NCI-H345 treated with DMSO at 0.1 percent for 48 hours (cell line): ENCODE results near the gene CSF2RB.
"Not testable (repeated sequence)": the region's sequence is repeated elsewhere in the genome, so short reads cannot be mapped to it uniquely, and the experiment has no call there.

Source experiments
- DNase-seq: peaks from one replicate; lab custom pipeline; 2025; ENCODE audit not compliant: unreplicated experiment; lab: John Stamatoyannopoulos, UW

Gene CSF2RB

DNA sequence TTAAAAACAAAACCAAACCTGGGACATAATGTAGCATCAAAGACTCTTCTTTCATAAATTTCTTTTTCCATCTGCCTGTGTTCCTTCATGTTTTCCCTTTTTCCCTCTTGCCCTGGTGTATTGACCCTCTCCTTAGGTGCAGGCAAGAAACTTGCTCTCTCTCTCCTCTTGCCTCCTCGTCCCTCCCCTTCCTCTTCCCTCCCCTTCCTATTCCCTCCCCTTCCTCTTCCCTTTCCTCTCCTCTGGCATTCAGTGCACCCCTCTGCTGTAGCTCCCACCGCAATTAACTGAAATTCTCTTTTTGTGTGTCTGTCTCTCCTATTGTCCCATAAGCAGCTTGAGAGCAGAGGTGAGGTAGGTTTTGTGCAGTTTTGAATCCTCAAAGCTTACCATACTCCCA is 49.9 kb downstream of the CSF2RB start:
- no peak for DNase-seq

DNA sequence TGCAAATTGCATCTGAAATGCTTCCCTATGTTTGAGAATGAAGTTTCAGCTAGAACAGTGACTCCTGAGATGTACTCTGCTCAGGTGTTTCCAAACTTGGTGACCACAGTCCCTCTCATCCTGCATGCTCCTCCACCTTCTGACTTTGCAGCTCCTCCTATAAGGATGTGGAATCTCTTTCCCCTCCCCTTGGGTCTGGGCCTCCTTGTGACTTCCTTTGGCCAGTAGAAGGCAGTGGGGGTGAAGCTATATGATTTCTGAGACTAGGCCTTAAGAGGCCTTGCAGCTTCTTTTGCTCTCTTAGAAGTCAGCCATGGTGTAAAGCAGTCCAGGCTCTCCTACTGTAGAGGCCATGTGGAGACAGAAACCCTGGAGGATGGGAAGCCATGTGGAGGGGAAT is 50.7 kb downstream of the CSF2RB start:
- no peak for DNase-seq

DNA sequence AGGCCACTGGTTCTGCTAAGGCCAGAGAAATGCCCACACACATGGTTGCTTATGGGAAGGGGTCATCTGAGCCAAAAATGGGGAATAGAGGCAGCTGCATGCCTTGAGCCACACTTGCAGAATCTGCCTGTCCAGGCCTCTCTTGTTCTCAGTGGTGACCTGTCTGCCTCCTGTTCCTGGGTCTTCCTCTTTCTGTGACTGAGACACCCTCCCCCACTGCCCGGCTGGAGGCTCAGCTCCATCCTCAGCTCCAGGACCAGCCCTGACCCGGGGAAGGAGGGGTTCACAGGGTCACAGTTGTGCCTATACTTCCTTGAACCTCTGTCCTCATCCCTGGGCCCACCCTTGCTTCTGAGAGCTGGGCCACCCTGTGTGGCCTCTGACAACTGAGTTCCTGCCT is 52.3 kb downstream of the CSF2RB start:
- no peak for DNase-seq

DNA sequence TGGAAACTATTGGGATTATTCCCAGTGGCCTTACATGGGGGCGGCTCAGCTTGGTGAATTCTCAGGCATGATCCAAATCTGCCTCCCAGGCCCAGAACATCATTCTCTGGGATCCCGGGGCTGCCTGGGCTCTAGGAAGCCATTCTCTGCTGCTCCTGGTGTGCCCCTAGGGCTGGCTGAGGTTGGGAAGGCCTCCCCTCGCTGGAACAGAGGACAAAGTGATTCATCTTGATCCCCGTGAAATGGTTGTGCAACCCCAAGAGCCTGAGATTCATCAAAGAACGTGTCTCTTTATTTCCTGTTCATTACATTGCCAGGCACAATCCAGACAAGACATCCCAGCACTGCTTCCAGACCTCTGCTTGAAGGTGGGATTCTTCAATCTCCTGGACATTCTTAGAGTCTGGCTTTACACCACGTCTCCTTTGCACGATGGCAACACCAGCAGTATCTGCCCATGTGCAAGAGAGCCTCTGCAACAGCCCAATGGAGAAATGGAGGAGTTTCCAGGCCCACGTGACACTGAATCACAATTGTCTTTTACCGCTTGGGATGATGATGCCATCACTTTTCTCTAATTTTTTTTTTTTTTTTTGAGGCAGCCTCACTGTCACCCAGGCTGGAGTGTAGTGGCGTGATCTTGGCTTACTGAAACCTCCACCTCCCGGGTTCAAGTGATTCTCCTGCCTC is 53.6 kb downstream of the CSF2RB start:
- no peak for DNase-seq

DNA sequence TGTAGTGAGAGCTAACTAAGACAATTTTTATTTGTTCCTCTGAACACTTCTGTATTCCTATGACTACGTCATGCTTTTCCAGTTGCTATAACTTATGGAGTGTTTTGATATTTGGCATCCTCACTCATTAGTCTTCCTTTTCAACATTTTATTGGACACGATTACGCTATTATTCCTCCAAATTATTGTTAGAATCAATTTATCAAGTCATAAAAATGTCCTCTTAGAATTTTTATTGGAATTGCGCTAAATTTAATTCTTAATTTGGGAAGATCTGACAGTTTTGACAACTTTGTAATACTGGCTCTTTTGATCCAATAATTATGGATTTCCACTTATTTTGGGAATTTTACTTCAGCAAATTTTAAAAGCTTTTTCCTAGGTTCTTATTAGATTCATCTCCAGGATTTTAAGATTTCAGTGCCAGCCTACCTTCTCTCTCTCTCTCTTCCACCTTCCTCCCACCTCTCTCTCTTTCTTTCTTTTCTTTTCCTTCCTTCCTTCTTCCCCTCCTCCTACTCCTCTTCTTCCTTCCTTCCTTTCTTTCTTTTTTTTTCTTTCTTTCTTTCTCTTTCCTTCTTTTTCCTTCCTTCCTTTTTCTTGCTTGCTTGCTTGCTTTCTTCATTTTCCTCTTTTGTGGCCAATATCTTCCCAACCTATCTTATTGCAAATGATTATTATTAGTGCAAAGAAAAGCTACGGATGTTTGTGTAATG is 55.0 kb downstream of the CSF2RB start:
- DNase-seq = no peak

DNA sequence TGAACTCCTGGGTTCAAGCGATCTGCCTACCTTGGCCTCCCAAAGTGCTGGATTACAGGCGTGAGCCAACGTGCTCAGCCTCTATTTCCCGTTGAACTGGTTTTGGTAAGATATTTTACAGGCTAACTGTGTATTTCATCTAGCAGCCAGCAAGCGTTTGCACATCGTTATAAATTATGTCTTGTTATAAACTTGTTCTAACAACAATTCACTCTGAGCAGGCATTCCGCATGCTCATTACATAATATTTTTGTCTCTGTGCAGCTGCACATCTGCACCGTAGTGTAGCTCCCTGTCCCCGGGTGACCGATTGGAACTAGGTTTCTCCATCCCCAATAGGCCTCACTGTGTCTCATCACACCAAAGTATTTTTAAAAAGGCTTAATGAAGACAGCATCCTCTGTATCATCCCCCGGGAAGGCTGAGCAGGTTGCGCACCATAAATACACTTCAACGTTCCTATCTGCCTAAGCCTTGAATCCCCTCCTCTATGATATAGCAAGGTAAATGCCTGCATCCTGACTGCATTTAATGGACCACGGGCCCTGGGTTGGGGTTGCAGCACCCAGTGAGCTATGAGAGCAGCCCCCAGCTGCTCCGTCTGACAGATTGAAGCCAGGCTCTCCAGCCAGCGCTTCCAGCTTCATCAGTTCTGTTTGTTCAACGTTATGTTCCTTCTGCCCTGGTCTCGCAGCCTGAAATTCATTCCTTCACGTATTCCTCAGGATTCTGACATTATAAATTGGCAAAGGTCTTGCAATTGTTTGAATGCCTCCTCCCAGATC is 58.1 kb downstream of the CSF2RB start:
- no peak for DNase-seq

DNA sequence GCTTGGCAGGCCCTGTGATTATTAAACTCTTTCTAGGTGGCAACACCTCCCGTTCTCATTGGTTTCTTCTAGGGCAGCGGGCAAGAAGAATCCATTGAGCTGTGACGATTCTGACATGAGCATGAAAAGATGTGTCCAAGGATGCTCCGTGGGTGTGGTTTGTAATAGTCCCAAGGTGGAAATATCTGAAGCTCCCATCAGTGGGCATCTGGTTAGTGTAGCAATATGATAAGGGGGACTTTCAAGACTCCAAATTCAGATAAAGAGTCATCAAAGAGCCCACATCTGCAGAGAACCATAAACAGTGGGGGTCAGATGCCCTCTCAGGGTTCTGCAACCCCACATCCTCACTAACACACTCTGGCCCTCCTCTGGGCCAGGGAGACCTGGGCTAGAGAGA is 63.2 kb downstream of the CSF2RB start:
- no peak for DNase-seq

DNA sequence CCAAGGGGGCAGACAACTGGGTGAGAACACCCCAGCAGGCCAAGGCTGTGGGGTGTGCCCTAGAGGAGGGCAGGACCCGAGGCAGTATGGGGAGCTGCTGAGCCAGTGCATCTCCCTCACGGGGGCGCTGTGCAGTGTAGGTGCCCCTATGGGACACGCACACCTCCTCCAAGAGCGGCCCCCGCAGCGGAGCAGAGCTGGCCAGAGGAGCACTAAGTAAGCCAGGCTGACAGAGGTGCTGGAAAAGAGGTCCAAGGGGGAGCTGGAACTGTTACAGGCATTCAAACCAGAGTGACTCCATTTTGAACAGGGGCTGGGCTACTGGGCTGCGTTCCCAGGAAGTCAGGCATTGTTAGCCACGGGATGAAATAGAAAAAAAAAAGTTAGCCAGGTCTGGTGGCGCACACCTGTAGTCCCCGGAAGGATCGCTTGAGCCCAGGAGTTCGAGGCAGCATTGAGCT is 64.0 kb downstream of the CSF2RB start:
- DNase-seq = no peak

DNA sequence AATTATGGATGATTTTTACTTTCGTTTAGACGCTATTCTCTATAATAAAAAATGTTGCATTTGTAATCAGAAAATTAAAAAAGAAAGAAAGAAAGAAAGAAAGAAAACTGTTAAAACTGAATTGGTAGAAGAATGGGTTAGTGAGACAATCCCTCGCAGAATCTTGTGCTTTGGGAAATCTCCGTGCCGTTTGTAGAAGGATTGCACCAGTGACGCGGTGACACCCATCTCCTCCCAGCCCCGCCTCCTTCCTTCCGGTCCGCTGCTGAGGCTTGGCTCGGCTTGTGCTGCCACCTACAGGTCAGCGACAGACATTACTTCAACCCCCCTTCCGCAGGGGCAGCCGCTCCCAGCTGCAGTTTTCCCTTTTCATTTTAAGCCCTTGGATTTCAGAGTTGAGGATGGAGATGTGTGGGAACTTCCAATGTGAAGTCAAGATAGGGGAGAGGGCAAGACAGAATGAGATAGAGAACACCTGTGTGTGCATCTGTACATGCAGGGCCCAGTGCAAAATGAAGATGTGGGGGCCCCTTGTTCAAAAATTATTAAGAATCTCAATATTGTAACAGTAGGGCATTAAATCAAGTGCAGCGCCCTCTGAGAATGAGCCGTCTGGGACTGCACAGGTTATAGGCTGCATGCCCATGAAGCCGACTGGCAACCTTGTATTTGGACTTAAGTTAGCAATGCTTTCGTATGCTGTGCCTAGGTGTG is 64.7 kb downstream of the CSF2RB start:
- peak; percentile 66 for DNase-seq

DNA sequence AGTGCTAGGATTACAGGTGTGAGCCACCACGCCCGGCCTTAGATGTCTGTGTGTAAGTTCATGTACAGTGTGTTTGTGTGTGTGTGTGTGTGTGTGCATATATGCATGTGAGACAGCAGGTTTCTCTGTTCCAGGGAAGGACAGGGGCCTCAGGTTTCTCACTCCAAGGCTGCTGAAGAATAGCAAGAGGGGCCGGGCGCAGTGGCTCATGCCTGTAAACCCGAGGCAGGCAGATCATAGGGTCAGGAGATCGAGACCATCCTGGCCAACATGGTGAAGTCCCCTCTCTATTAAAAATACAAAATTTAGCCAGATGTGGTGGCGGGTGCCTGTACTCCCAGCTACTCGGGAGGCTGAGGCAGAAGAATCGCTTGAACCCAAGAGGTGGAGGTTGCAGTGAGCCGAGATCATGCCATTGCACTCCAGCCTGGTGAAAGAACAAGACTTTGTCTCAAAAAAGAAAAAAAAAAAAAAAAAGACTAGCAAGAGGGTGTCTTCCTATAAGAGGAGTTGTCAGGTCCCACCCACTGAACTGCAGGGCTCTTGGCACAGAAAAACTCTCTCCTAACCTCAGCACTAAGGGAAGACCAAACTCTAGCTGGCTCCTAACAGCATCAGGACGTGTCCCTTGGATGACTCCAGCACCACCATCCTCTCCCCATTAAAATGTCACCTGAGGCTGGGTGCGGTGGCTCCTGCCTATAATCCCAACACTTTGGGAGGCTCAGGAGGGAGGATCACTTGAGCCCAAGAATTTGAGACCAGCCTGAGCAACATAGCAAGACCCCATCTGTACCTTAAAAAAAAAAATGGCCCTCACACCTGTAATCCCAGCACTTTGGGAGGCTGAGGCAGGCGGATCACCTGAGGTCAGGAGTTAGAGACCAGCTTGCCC is 65.8 kb downstream of the CSF2RB start:
- no peak for DNase-seq

DNA sequence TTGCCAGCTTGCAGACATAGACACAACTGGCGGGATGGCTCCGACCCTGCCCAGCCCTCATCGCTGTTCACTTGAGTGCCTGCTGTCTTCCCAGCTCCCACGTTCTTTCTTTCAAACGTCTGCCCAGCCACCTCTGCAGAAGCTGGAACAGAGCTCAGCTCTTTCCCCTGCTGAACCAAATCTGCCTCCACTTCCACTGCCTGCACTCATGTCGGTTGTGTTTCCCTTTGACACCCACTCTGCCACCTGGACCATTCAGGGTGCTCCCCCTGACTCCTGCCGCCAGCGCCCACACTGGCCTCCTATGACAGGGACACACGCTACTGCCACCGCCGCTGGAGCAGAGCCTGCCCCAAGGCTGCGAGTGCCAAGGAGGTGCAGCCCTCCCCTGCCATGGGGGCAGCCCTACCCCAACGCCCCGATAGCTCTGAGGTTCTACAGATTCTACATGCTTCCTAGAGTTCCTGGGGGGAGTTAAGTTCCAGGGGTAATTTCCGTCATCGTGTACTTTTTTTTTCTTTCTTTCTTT is 67.9 kb downstream of the CSF2RB start:
- DNase-seq = no peak

DNA sequence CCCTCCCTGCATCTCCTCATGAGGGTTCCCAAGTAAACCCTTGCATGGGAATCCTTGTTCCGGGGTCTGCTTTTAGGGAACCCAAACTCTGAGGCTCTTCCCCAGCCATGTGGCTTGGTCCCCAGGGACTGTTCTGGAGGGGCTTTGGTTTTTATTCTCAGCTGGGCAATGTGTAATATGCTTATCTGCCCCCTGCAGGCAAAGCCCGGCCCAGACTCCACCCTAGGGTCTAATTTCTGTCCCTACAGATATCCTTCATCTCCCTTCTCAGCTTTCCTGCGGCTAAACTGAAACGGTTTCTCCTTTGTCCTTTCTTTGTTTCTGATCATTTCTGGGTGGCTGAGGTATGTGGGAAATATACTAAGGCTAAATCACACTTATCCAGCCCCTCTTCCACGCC is 68.7 kb downstream of the CSF2RB start:
- no peak for DNase-seq

DNA sequence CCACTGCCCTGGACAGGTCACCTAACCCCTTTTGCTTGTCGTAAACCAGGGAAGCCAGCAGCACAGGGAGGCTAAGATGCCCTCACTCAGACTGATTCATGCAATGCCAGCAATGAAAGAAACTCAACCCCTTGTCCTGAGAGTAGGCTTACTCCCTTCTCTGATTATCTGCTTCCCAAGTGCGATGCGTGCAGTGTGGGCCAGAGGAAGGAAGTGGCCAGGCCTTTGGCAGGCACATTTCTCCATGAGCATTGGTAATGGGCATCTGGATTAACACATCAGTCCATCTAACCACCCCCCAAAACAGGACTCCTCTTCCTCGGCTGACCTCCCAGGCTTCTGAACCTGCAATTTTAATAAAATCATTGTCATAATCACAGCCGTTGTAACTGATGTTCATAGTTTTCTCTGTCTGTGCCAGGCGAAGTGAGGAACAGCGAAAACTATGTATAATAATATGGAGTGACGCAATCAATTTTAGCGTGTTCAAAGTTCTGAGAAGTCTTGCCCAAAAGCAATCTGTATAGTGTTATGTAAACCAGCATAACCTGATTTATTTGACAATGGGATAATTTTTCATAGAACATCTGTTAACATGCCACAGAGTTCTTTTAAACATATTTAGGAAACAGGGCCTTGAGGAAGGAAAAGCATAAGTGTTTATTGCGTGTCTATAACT is 71.9 kb downstream of the CSF2RB start:
- DNase-seq = no peak

DNA sequence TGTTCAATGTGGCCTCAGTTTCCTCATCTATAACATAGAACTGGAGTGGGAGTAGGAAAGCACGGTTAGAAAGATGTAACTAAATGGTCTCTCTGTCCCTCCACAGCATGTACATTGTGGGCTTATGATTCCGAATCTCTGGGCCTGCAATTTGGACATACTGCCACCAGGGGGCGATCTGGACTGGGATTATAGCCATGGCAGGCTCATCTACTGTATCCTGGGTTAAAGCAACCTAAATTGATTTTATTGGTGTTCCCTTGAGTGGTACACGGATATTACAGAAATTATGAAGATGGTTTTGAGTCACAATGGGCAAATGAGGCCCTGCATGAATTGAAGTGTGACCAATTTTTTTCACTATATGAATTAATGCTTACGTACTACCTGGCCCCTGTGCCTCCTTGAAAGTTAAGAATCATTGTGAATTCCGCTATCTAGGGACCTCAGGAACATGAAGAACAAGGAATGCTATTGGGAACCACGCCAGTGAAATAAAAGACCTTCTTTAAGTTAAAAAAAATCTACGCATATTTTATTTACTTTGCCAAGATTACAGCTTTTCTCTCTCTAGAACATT is 72.9 kb downstream of the CSF2RB start:
- no peak for DNase-seq

DNA sequence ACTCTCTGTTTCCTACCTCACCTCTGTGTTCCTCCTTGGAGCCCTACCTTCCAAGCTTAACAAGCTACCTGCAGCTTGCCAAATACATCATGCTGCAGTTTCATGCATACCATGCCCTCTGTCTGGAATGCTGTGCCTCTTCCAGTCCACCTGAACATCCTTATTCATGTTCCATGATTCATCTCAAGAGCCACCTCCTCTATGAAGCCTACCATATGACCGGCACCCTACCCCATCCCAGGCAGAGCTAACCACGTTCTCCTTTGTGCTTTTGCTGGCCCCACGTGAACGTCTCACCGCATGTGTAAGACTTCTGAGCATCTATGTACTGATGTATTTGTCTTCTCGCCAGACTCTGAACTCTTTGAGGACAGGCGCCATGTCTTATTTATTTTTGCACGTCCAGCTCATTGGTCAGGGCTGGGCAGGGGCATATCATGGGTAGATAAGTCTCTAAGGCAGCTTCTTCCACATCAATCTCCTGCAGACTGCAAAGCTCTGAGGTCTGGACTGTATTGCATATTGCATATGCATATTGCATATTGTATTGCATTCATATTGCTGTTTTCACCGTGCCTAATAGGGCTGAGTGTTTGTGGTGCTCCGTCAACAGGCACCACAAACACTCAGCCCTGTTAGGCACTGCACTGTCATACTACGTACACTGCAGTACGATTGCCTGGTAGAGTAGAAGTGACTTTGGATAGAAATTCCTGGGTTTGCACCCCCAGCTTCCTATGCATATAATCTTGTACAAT is 74.8 kb downstream of the CSF2RB start:
- no peak for DNase-seq

DNA sequence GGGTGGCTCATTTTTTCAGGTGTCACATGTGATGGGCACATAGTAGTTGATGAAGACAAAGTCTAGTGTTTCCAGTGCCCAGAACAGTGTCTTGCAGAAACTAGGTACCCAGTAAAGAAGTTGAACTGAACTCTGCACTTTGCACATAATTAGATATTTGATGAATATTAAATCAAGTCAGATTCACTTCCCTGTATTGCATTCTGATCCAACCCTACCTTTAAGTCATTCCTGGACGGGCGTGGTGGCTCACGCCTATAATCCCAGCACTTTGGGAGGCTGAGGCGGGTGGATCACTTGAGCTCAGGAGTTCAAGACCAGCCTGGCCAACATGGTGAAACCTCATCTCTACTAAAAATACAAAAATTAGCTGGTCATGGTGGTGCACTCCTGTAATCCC is 75.6 kb downstream of the CSF2RB start:
- DNase-seq = not testable (repeated sequence)
